Activated T-cell treated with anti-CD3 and anti-CD28 coated beads, Interleukin-2, amount 50 U/mL, for 24 hours (primary cell): ENCODE measurements around the gene RNF114.

Experiments
- DNase-seq: peaks from one replicate; pipeline ENCODE4 v3.0.0-alpha.2; 2020
- H3K27ac Mint-ChIP-seq: 2 replicates; pipeline ENCODE4 v1.8.0; 2020; ENCODE audit warnings: mild to moderate bottlenecking, mixed read lengths
- H3K27me3 Mint-ChIP-seq: 2 replicates; pipeline ENCODE4 v1.8.0; 2020; ENCODE audit warnings: mixed read lengths
- H3K36me3 Mint-ChIP-seq: 2 replicates; pipeline ENCODE4 v1.8.0; 2020; ENCODE audit warnings: low read depth, mixed read lengths
- H3K4me1 Mint-ChIP-seq: 2 replicates; pipeline ENCODE4 v1.8.0; 2020; ENCODE audit warnings: low read depth, mixed read lengths
- H3K4me3 Mint-ChIP-seq: 2 replicates; pipeline ENCODE4 v1.8.0; 2020; ENCODE audit warnings: mild to moderate bottlenecking, moderate library complexity, mixed read lengths
- H3K9me3 Mint-ChIP-seq: 2 replicates; pipeline ENCODE4 v1.8.0; 2020; ENCODE audit warnings: mixed read lengths

The RNF114 gene

GRCh38 chr20:49936153-49937026 lies at the start of gene RNF114:
RNF114 (plus strand) TSS chr20:49936397; CDS start chr20:49936413, 16 bp downstream.
- H3K27me3 Mint-ChIP-seq: no peaks in the 10 kb centered on the region
- H3K36me3 Mint-ChIP-seq: peaks cover 43% of the 10 kb centered on the region
- peaks cover 40% of the 10 kb centered on the region for H3K4me1 Mint-ChIP-seq
- H3K4me3 Mint-ChIP-seq: peak within 1 kb of the TSS; percentile 94
- peak; percentile 94 for DNase-seq
- H3K9me3 Mint-ChIP-seq: no peaks in the 10 kb centered on the region
- H3K27ac Mint-ChIP-seq: peak within 1 kb of the TSS; percentile 93

- Mint-ChIP-seq H3K27ac (no peak overlapping the region), H3K4me3 (no peak overlapping the region), H3K27me3 (no peaks in the 10 kb centered on the region), H3K36me3 (peaks cover 85% of the 10 kb centered on the region), H3K4me1 (peaks cover 13% of the 10 kb centered on the region), H3K9me3 (no peaks in the 10 kb centered on the region)
- no peak for DNase-seq
These were observed 49.5 kb upstream of the RNF114 start for GRCh38 chr20:49886571-49887213.

- peaks cover 79% of the 10 kb centered on the region for H3K36me3 Mint-ChIP-seq
- H3K9me3 Mint-ChIP-seq: no peaks in the 10 kb centered on the region
- H3K4me3 Mint-ChIP-seq: no peak overlapping the region
- peaks cover 22% of the 10 kb centered on the region for H3K4me1 Mint-ChIP-seq
- peak overlapping the region; percentile 66 for H3K27ac Mint-ChIP-seq
- DNase-seq: no peak
- H3K27me3 Mint-ChIP-seq: no peaks in the 10 kb centered on the region
These were observed 48.7 kb upstream of the RNF114 start for GRCh38 chr20:49887251-49888211.

- Mint-ChIP-seq H3K36me3 (peaks cover 73% of the 10 kb centered on the region), H3K27me3 (no peaks in the 10 kb centered on the region), H3K9me3 (no peaks in the 10 kb centered on the region), H3K4me3 (no peak overlapping the region), H3K4me1 (peaks cover 30% of the 10 kb centered on the region), H3K27ac (peak overlapping the region; percentile 66)
- peak; percentile 73 for DNase-seq
These were observed 47.8 kb upstream of the RNF114 start for GRCh38 chr20:49888212-49889000.

- Mint-ChIP-seq H3K4me1 (peaks cover 39% of the 10 kb centered on the region), H3K36me3 (peaks cover 66% of the 10 kb centered on the region), H3K27ac (peak overlapping the region; percentile 34), H3K9me3 (no peaks in the 10 kb centered on the region), H3K27me3 (no peaks in the 10 kb centered on the region), H3K4me3 (no peak overlapping the region)
- DNase-seq: no peak
These were observed 46.9 kb upstream of the RNF114 start for GRCh38 chr20:49889001-49889934.

GRCh38 chr20:49889935-49890333 lies 46.3 kb upstream of the RNF114 start:
- Mint-ChIP-seq H3K36me3 (peaks cover 60% of the 10 kb centered on the region), H3K4me1 (peaks cover 43% of the 10 kb centered on the region), H3K4me3 (no peak overlapping the region), H3K9me3 (no peaks in the 10 kb centered on the region), H3K27ac (peak overlapping the region; percentile 34), H3K27me3 (no peaks in the 10 kb centered on the region)
- no peak for DNase-seq

- no peak for DNase-seq
- Mint-ChIP-seq H3K27me3 (no peaks in the 10 kb centered on the region), H3K27ac (no peak overlapping the region), H3K4me3 (no peak overlapping the region), H3K9me3 (no peaks in the 10 kb centered on the region), H3K4me1 (peaks cover 44% of the 10 kb centered on the region), H3K36me3 (peaks cover 52% of the 10 kb centered on the region)
These were observed 45.5 kb upstream of the RNF114 start for GRCh38 chr20:49890471-49891361.

- Mint-ChIP-seq H3K27me3 (no peaks in the 10 kb centered on the region), H3K4me3 (no peak overlapping the region), H3K36me3 (peaks cover 44% of the 10 kb centered on the region), H3K9me3 (no peaks in the 10 kb centered on the region), H3K27ac (peak overlapping the region; percentile 57), H3K4me1 (peaks cover 44% of the 10 kb centered on the region)
- no peak for DNase-seq
These were observed 44.6 kb upstream of the RNF114 start for GRCh38 chr20:49891476-49892110.

- Mint-ChIP-seq H3K9me3 (no peaks in the 10 kb centered on the region), H3K27me3 (no peaks in the 10 kb centered on the region), H3K4me3 (no peak overlapping the region), H3K27ac (peak overlapping the region; percentile 88), H3K4me1 (peaks cover 42% of the 10 kb centered on the region), H3K36me3 (peaks cover 37% of the 10 kb centered on the region)
- DNase-seq: no peak
These were observed 43.9 kb upstream of the RNF114 start for GRCh38 chr20:49892260-49892659.

- no peak for DNase-seq
- Mint-ChIP-seq H3K27me3 (no peaks in the 10 kb centered on the region), H3K27ac (peak overlapping the region; percentile 88), H3K4me1 (peaks cover 38% of the 10 kb centered on the region), H3K4me3 (peak overlapping the region; percentile 20), H3K36me3 (peaks cover 31% of the 10 kb centered on the region), H3K9me3 (no peaks in the 10 kb centered on the region)
These were observed 43.4 kb upstream of the RNF114 start for GRCh38 chr20:49892817-49893216.

- Mint-ChIP-seq H3K9me3 (no peaks in the 10 kb centered on the region), H3K36me3 (peaks cover 25% of the 10 kb centered on the region), H3K4me3 (peak overlapping the region; percentile 26), H3K27me3 (no peaks in the 10 kb centered on the region), H3K27ac (peak overlapping the region; percentile 88), H3K4me1 (peaks cover 35% of the 10 kb centered on the region)
- DNase-seq: peak; percentile 53
These were observed 42.7 kb upstream of the RNF114 start for GRCh38 chr20:49893242-49894072.
